GM23338 (cell line): ENCODE measurements around the gene FAM13A. TPM values are rescaled to one million over a fixed set of nuclear protein-coding genes. Genes with fewer than 3 reads are reported as not detected.

Experiments used
- ATAC-seq: fragments of 200-7000 bp; cut with Tn5 transposase; 3 replicates; pipeline ENCODE4 v1.9.1; 2020
- DNase-seq: peaks from one replicate; pipeline ENCODE4 v3.0.0-alpha.2; 2015; ENCODE audit warnings: low spot score
- H2AFZ ChIP-seq: fragments of 200-600 bp; sonication (generic); 2 replicates; pipeline ENCODE4 v1.8.0; 2016; ENCODE audit warnings: antibody characterized with exemption, mild to moderate bottlenecking, moderate library complexity
- H3F3A ChIP-seq: fragments of 200-600 bp; sonication (generic); replicated peaks from 2 replicates; pipeline ENCODE4 v1.8.0; 2017; ENCODE audit warnings: antibody characterized with exemption, mixed run types, low read depth
- H3K27ac ChIP-seq: fragments of 200-600 bp; sonication (generic); 2 replicates; pipeline ENCODE4 v1.6.1; 2016; ENCODE audit warnings: low read depth
- H3K27me3 ChIP-seq: fragments of 200-600 bp; sonication (generic); 2 replicates; pipeline ENCODE4 v1.8.0; 2016; ENCODE audit warnings: mild to moderate bottlenecking, mixed run types, moderate library complexity; ENCODE audit not compliant: insufficient read depth
- H3K36me3 ChIP-seq: fragments of 200-600 bp; sonication (generic); 2 replicates; pipeline ENCODE4 v1.8.0; 2016; ENCODE audit warnings: mild to moderate bottlenecking; ENCODE audit not compliant: insufficient read depth
- H3K4me1 ChIP-seq: fragments of 200-600 bp; sonication (generic); 2 replicates; pipeline ENCODE4 v1.8.0; 2016; ENCODE audit warnings: mild to moderate bottlenecking, moderate library complexity; ENCODE audit not compliant: insufficient read depth
- H3K4me2 ChIP-seq: fragments of 200-600 bp; sonication (generic); 2 replicates; pipeline ENCODE4 v1.7.1; 2017; ENCODE audit warnings: mixed run types
- H3K4me3 ChIP-seq: fragments of 200-600 bp; sonication (generic); 2 replicates; pipeline ENCODE4 v1.6.1; 2016; ENCODE audit warnings: mixed run types
- H3K79me2 ChIP-seq: fragments of 200-600 bp; sonication (generic); replicated peaks from 2 replicates; pipeline ENCODE4 v1.8.0; 2017; ENCODE audit warnings: mild to moderate bottlenecking; ENCODE audit not compliant: insufficient read depth
- H3K9me2 ChIP-seq: fragments of 200-600 bp; sonication (generic); 2 replicates; pipeline ENCODE4 v1.8.0; 2017; ENCODE audit not compliant: insufficient read depth
- H4K20me1 ChIP-seq: fragments of 200-600 bp; sonication (generic); replicated peaks from 2 replicates; pipeline ENCODE4 v1.8.0; 2017; ENCODE audit warnings: mild to moderate bottlenecking; ENCODE audit not compliant: insufficient read depth
- H3K27ac Mint-ChIP-seq: 2 replicates; pipeline ENCODE4 v1.8.0; 2020; ENCODE audit warnings: inconsistent platforms, mild to moderate bottlenecking, moderate library complexity, mixed read lengths
- H3K27me3 Mint-ChIP-seq: 3 replicates; pipeline ENCODE4 v1.8.0; 2022; ENCODE audit warnings: low read depth, mild to moderate bottlenecking, moderate library complexity, mixed read lengths, inconsistent platforms; ENCODE audit not compliant: insufficient read depth, poor library complexity
- H3K36me3 Mint-ChIP-seq: 3 replicates; pipeline ENCODE4 v1.8.0; 2021; ENCODE audit warnings: low read depth, mild to moderate bottlenecking, inconsistent platforms, moderate library complexity, mixed read lengths
- H3K4me1 Mint-ChIP-seq: 3 replicates; pipeline ENCODE4 v1.8.0; 2020; ENCODE audit warnings: mild to moderate bottlenecking, inconsistent platforms, mixed read lengths
- H3K4me3 Mint-ChIP-seq: 3 replicates; pipeline ENCODE4 v1.8.0; 2021; ENCODE audit warnings: moderate library complexity, mild to moderate bottlenecking, inconsistent platforms, mixed read lengths
- H3K9me3 Mint-ChIP-seq: 3 replicates; pipeline ENCODE4 v1.8.0; 2020; ENCODE audit warnings: moderate library complexity, mild to moderate bottlenecking, inconsistent platforms, mixed read lengths
- CREB1 ChIP-seq: fragments of 250-450 bp; sonication (Bioruptor Pico); IDR thresholded peaks from 2 replicates; pipeline ENCODE4 v1.5.0; 2020; ENCODE audit warnings: low read depth, mild to moderate bottlenecking, moderate library complexity
- ETS1 ChIP-seq: IDR thresholded peaks from 2 replicates; pipeline ENCODE4 v1.6.1; 2016; ENCODE audit warnings: antibody characterized with exemption
- EZH2 ChIP-seq: fragments of 200-600 bp; sonication (generic); IDR thresholded peaks from one replicate; pipeline ENCODE4 v1.8.0; 2017; ENCODE audit warnings: antibody characterized with exemption, mild to moderate bottlenecking, low read depth; ENCODE audit not compliant: unreplicated experiment
- EZH2phosphoT487 ChIP-seq: fragments of 200-600 bp; sonication (generic); IDR thresholded peaks from one replicate; pipeline ENCODE4 v1.8.1; 2018; ENCODE audit warnings: antibody characterized with exemption; ENCODE audit not compliant: unreplicated experiment
- JUNB ChIP-seq: IDR thresholded peaks from one replicate; pipeline ENCODE4 v1.6.1; 2016; ENCODE audit warnings: antibody characterized with exemption; ENCODE audit not compliant: unreplicated experiment
- NANOG ChIP-seq: IDR thresholded peaks from 2 replicates; pipeline ENCODE4 v1.6.1; 2016; ENCODE audit warnings: antibody characterized with exemption, borderline replicate concordance
- POLR2AphosphoS5 ChIP-seq: IDR thresholded peaks from 2 replicates; pipeline ENCODE4 v1.6.1; 2016; ENCODE audit warnings: antibody characterized with exemption, low read depth
- STAT1 ChIP-seq: IDR thresholded peaks from one replicate; pipeline ENCODE4 v1.6.1; 2016; ENCODE audit warnings: antibody characterized with exemption; ENCODE audit not compliant: unreplicated experiment
- ZNF114 ChIP-seq: fragments of 250-450 bp; sonication (Bioruptor Pico); IDR thresholded peaks from 2 replicates; pipeline ENCODE4 v1.5.0; 2020; ENCODE audit warnings: mild to moderate bottlenecking, moderate library complexity
- ZNF331 ChIP-seq: fragments of 250-450 bp; sonication (Bioruptor Pico); IDR thresholded peaks from 2 replicates; pipeline ENCODE4 v1.5.0; 2020; ENCODE audit warnings: low read depth, mild to moderate bottlenecking, moderate library complexity
- polyA plus RNA-seq: library from polyadenylated mRNA; unstranded; fragments of >200 nt; fragmentation: Nextera tagmentation; extraction: Ambion mirVana; gene quantifications from 2 replicates; pipeline ENCODE4 v1.2.1, GENCODE V29; 2016
- total RNA-seq: library from RNA; depleted of rRNA; stranded (reverse); fragments of >200 nt; shearing (Covaris generic); gene quantifications from 2 replicates; pipeline ENCODE4 v1.2.3, GENCODE V29; 2014
- TF ChIP-seq, protein P1 (sequence below): IDR thresholded peaks from one replicate; pipeline ENCODE4 v1.6.1; 2018; ENCODE audit warnings: antibody characterized with exemption; ENCODE audit not compliant: unreplicated experiment
- TF ChIP-seq, protein P2 (sequence below), 2 experiments: fragments of 200-600 bp in 1 of 2; sonication (generic) in 1 of 2; conservative IDR thresholded peaks; 2 replicates each; pipeline versions ENCODE4 v1.5.1 to v1.6.1; 2016 to 2017; ENCODE audit warnings: antibody characterized with exemption in 2 of 2, low read depth in 2 of 2, mild to moderate bottlenecking in 2 of 2, moderate library complexity in 1 of 2
- TF ChIP-seq, protein P3 (sequence below): fragments of 250-450 bp; sonication (Bioruptor Pico); IDR thresholded peaks from 2 replicates; pipeline ENCODE4 v1.5.0; 2020; ENCODE audit warnings: mild to moderate bottlenecking, moderate library complexity

The FAM13A gene
- total and polyA plus RNA-seq, 2 experiments from 2014 or later: 13.9 to 28.4 TPM

GRCh38 chr4:88878642-88879041 is 178.3 kb downstream of the FAM13A start:
- H2AFZ ChIP-seq: no peak overlapping the region
- H3K9me2 ChIP-seq: no peaks in the 10 kb centered on the region
- no peak for TF ChIP-seq ETS1
- no peak for TF ChIP-seq ZNF114
- no peak for TF ChIP-seq POLR2AphosphoS5
- TF ChIP-seq NANOG: no peak
- no peak for TF ChIP-seq CREB1 (CRISPR knock-in tag)
- no peak for TF ChIP-seq JUNB
- TF ChIP-seq ZNF331: no peak
- no peak for TF ChIP-seq EZH2
- TF ChIP-seq EZH2phosphoT487: no peak
- TF ChIP-seq, protein P1, sequence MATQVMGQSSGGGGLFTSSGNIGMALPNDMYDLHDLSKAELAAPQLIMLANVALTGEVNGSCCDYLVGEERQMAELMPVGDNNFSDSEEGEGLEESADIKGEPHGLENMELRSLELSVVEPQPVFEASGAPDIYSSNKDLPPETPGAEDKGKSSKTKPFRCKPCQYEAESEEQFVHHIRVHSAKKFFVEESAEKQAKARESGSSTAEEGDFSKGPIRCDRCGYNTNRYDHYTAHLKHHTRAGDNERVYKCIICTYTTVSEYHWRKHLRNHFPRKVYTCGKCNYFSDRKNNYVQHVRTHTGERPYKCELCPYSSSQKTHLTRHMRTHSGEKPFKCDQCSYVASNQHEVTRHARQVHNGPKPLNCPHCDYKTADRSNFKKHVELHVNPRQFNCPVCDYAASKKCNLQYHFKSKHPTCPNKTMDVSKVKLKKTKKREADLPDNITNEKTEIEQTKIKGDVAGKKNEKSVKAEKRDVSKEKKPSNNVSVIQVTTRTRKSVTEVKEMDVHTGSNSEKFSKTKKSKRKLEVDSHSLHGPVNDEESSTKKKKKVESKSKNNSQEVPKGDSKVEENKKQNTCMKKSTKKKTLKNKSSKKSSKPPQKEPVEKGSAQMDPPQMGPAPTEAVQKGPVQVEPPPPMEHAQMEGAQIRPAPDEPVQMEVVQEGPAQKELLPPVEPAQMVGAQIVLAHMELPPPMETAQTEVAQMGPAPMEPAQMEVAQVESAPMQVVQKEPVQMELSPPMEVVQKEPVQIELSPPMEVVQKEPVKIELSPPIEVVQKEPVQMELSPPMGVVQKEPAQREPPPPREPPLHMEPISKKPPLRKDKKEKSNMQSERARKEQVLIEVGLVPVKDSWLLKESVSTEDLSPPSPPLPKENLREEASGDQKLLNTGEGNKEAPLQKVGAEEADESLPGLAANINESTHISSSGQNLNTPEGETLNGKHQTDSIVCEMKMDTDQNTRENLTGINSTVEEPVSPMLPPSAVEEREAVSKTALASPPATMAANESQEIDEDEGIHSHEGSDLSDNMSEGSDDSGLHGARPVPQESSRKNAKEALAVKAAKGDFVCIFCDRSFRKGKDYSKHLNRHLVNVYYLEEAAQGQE: no peak
- TF ChIP-seq, protein P2, sequence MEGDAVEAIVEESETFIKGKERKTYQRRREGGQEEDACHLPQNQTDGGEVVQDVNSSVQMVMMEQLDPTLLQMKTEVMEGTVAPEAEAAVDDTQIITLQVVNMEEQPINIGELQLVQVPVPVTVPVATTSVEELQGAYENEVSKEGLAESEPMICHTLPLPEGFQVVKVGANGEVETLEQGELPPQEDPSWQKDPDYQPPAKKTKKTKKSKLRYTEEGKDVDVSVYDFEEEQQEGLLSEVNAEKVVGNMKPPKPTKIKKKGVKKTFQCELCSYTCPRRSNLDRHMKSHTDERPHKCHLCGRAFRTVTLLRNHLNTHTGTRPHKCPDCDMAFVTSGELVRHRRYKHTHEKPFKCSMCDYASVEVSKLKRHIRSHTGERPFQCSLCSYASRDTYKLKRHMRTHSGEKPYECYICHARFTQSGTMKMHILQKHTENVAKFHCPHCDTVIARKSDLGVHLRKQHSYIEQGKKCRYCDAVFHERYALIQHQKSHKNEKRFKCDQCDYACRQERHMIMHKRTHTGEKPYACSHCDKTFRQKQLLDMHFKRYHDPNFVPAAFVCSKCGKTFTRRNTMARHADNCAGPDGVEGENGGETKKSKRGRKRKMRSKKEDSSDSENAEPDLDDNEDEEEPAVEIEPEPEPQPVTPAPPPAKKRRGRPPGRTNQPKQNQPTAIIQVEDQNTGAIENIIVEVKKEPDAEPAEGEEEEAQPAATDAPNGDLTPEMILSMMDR (conservative IDR thresholded peaks at IDR 0.05; ENCODE audit: low read depth in 2 of 2): no peak
- TF ChIP-seq STAT1: no peak
- TF ChIP-seq, protein P3, sequence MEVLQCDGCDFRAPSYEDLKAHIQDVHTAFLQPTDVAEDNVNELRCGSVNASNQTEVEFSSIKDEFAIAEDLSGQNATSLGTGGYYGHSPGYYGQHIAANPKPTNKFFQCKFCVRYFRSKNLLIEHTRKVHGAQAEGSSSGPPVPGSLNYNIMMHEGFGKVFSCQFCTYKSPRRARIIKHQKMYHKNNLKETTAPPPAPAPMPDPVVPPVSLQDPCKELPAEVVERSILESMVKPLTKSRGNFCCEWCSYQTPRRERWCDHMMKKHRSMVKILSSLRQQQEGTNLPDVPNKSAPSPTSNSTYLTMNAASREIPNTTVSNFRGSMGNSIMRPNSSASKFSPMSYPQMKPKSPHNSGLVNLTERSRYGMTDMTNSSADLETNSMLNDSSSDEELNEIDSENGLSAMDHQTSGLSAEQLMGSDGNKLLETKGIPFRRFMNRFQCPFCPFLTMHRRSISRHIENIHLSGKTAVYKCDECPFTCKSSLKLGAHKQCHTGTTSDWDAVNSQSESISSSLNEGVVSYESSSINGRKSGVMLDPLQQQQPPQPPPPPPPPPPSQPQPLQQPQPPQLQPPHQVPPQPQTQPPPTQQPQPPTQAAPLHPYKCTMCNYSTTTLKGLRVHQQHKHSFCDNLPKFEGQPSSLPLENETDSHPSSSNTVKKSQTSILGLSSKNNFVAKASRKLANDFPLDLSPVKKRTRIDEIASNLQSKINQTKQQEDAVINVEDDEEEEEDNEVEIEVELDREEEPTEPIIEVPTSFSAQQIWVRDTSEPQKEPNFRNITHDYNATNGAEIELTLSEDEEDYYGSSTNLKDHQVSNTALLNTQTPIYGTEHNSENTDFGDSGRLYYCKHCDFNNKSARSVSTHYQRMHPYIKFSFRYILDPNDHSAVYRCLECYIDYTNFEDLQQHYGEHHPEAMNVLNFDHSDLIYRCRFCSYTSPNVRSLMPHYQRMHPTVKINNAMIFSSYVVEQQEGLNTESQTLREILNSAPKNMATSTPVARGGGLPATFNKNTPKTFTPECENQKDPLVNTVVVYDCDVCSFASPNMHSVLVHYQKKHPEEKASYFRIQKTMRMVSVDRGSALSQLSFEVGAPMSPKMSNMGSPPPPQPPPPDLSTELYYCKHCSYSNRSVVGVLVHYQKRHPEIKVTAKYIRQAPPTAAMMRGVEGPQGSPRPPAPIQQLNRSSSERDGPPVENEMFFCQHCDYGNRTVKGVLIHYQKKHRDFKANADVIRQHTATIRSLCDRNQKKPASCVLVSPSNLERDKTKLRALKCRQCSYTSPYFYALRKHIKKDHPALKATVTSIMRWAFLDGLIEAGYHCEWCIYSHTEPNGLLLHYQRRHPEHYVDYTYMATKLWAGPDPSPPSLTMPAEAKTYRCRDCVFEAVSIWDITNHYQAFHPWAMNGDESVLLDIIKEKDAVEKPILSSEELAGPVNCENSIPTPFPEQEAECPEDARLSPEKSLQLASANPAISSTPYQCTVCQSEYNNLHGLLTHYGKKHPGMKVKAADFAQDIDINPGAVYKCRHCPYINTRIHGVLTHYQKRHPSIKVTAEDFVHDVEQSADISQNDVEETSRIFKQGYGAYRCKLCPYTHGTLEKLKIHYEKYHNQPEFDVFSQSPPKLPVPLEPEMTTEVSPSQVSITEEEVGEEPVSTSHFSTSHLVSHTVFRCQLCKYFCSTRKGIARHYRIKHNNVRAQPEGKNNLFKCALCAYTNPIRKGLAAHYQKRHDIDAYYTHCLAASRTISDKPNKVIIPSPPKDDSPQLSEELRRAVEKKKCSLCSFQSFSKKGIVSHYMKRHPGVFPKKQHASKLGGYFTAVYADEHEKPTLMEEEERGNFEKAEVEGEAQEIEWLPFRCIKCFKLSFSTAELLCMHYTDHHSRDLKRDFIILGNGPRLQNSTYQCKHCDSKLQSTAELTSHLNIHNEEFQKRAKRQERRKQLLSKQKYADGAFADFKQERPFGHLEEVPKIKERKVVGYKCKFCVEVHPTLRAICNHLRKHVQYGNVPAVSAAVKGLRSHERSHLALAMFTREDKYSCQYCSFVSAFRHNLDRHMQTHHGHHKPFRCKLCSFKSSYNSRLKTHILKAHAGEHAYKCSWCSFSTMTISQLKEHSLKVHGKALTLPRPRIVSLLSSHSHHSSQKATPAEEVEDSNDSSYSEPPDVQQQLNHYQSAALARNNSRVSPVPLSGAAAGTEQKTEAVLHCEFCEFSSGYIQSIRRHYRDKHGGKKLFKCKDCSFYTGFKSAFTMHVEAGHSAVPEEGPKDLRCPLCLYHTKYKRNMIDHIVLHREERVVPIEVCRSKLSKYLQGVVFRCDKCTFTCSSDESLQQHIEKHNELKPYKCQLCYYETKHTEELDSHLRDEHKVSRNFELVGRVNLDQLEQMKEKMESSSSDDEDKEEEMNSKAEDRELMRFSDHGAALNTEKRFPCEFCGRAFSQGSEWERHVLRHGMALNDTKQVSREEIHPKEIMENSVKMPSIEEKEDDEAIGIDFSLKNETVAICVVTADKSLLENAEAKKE (CRISPR knock-in tag): no peak
- peaks cover 4% of the 10 kb centered on the region; the same call in 1 of the 2 replicates for H3K36me3 ChIP-seq
- H3K27me3 ChIP-seq: no peaks in the 10 kb centered on the region
- Mint-ChIP-seq H3K27ac (no peak overlapping the region), H3K27me3 (peaks cover 2% of the 10 kb centered on the region), H3K9me3 (peaks cover 12% of the 10 kb centered on the region; the same call in 2 of the 3 replicates), H3K4me1 (peaks cover 17% of the 10 kb centered on the region), H3K36me3 (peaks cover 7% of the 10 kb centered on the region; the same call in 2 of the 3 replicates), H3K4me3 (no peak overlapping the region)
- H4K20me1 ChIP-seq: no peaks in the 10 kb centered on the region
- H3K4me2 ChIP-seq: no peak overlapping the region
- H3K4me1 ChIP-seq: peaks cover 4% of the 10 kb centered on the region; the same call in 1 of the 2 replicates
- ATAC-seq (no peak), DNase-seq (no peak)
- H3K27ac ChIP-seq: no peak overlapping the region
- H3F3A ChIP-seq: no peaks in the 10 kb centered on the region
- no peaks in the 10 kb centered on the region; the same call in 1 of the 2 replicates for H3K79me2 ChIP-seq
- H3K4me3 ChIP-seq: no peak overlapping the region
